ENCODE results near the gene BCDIN3D. TPM values are rescaled to one million over a fixed set of nuclear protein-coding genes. Genes with fewer than 3 reads are reported as not detected.

The BCDIN3D gene
- total and polyA plus RNA-seq, 2 experiments from 2014 or later, result 3.5 to 5.6 TPM

GRCh38 chr12:49796606-49797448 lies 46.1 kb downstream of the BCDIN3D start:
- H3K27ac ChIP-seq, result no peak overlapping the region
- no peaks in the 10 kb centered on the region for H4K20me1 ChIP-seq (ENCODE audit: insufficient read depth, poor library complexity, severe bottlenecking)
- H3K27me3 ChIP-seq, result no peaks in the 10 kb centered on the region
- no peaks in the 10 kb centered on the region for H3K9me2 ChIP-seq (replicated peaks; ENCODE audit: insufficient read depth)
- no peak overlapping the region for H2AFZ ChIP-seq
- no peak overlapping the region for H3K4me3 ChIP-seq
- no peak for TF ChIP-seq EZH2phosphoT487 (IDR thresholded peaks at IDR 0.05; ENCODE audit: low read depth, severe bottlenecking, unreplicated experiment)
- no peak for TF ChIP-seq CTCF (IDR thresholded peaks at IDR 0.05; ENCODE audit: poor library complexity)
- no peak for TF ChIP-seq EZH2 (IDR thresholded peaks at IDR 0.05; ENCODE audit: borderline replicate concordance)
- no peak overlapping the region for H3K4me2 ChIP-seq
- 96% methylated on average over 17 of the region's 17 CpGs for WGBS (ENCODE audit: low lambda C conversion rate, missing lambda C conversion rate)
- no peaks in the 10 kb centered on the region for H3K79me2 ChIP-seq
- no peaks in the 10 kb centered on the region for H3K9me3 ChIP-seq (ENCODE audit: low read depth)
- no peaks in the 10 kb centered on the region for H3K36me3 ChIP-seq (replicated peaks; ENCODE audit: insufficient read depth, low read depth)
- no peak for DNase-seq (ENCODE audit: low spot score)
- no peaks in the 10 kb centered on the region for H3K4me1 ChIP-seq (ENCODE audit: insufficient read depth)

- H3K4me3 ChIP-seq, result no peak overlapping the region
- H4K20me1 ChIP-seq (ENCODE audit: insufficient read depth, poor library complexity, severe bottlenecking), result no peaks in the 10 kb centered on the region
- H3K27me3 ChIP-seq, result no peaks in the 10 kb centered on the region
- H3K9me2 ChIP-seq (replicated peaks; ENCODE audit: insufficient read depth), result no peaks in the 10 kb centered on the region
- no peaks in the 10 kb centered on the region for H3K9me3 ChIP-seq (ENCODE audit: low read depth)
- H3K27ac ChIP-seq, result no peak overlapping the region
- H3K36me3 ChIP-seq (replicated peaks; ENCODE audit: insufficient read depth, low read depth), result no peaks in the 10 kb centered on the region
- no peaks in the 10 kb centered on the region for H3K79me2 ChIP-seq
- TF ChIP-seq EZH2 (IDR thresholded peaks at IDR 0.05; ENCODE audit: borderline replicate concordance) (no peak), EZH2phosphoT487 (IDR thresholded peaks at IDR 0.05; ENCODE audit: low read depth, severe bottlenecking, unreplicated experiment) (no peak), CTCF (IDR thresholded peaks at IDR 0.05; ENCODE audit: poor library complexity) (no peak)
- WGBS (ENCODE audit: low lambda C conversion rate, missing lambda C conversion rate), result 94% methylated on average over 12 of the region's 12 CpGs
- no peak overlapping the region for H2AFZ ChIP-seq
- H3K4me1 ChIP-seq (ENCODE audit: insufficient read depth), result no peaks in the 10 kb centered on the region
- no peak for DNase-seq (ENCODE audit: low spot score)
- H3K4me2 ChIP-seq, result no peak overlapping the region
Observed at GRCh38 chr12:49796155-49796554, 46.8 kb downstream of the BCDIN3D start.

- H3K4me2 ChIP-seq, result no peak overlapping the region
- TF ChIP-seq CTCF (IDR thresholded peaks at IDR 0.05; ENCODE audit: poor library complexity) (no peak), EZH2phosphoT487 (IDR thresholded peaks at IDR 0.05; ENCODE audit: low read depth, severe bottlenecking, unreplicated experiment) (no peak), EZH2 (IDR thresholded peaks at IDR 0.05; ENCODE audit: borderline replicate concordance) (no peak)
- no peaks in the 10 kb centered on the region for H3K9me2 ChIP-seq (replicated peaks; ENCODE audit: insufficient read depth)
- H3K4me1 ChIP-seq (ENCODE audit: insufficient read depth), result no peaks in the 10 kb centered on the region
- no peak overlapping the region for H3K4me3 ChIP-seq
- H2AFZ ChIP-seq, result no peak overlapping the region
- WGBS (ENCODE audit: low lambda C conversion rate, missing lambda C conversion rate), result over 99% methylated on average over 11 of the region's 12 CpGs
- no peaks in the 10 kb centered on the region for H3K36me3 ChIP-seq (replicated peaks; ENCODE audit: insufficient read depth, low read depth)
- no peaks in the 10 kb centered on the region for H3K79me2 ChIP-seq
- no peaks in the 10 kb centered on the region for H3K9me3 ChIP-seq (ENCODE audit: low read depth)
- no peaks in the 10 kb centered on the region for H3K27me3 ChIP-seq
- no peaks in the 10 kb centered on the region for H4K20me1 ChIP-seq (ENCODE audit: insufficient read depth, poor library complexity, severe bottlenecking)
- no peak overlapping the region for H3K27ac ChIP-seq
- DNase-seq (ENCODE audit: low spot score), result no peak
Observed at GRCh38 chr12:49795654-49796105, 47.2 kb downstream of the BCDIN3D start.

All from hepatocyte (in vitro differentiated cells).